OCI-LY1 (cell line): ENCODE measurements around the gene ATAD5.
"Not testable (repeated sequence)": the region's sequence is repeated elsewhere in the genome, so short reads cannot be mapped to it uniquely, and the experiment has no call there.

Source experiments
- CTCF ChIP-seq: fragments of 200-600 bp; sonication (generic), shearing (Covaris generic); IDR thresholded peaks from 2 replicates; pipeline ENCODE4 v1.5.1; 2017; ENCODE audit warnings: mild to moderate bottlenecking, antibody characterized with exemption, low read length, moderate library complexity, mixed read lengths
- EZH2 ChIP-seq: fragments of 200-600 bp; sonication (generic), shearing (Covaris generic); IDR thresholded peaks from 2 replicates; pipeline ENCODE4 v1.8.0; 2017; ENCODE audit warnings: borderline replicate concordance, mixed run types, mild to moderate bottlenecking, antibody characterized with exemption, low read length, moderate library complexity, mixed read lengths

DNA sequence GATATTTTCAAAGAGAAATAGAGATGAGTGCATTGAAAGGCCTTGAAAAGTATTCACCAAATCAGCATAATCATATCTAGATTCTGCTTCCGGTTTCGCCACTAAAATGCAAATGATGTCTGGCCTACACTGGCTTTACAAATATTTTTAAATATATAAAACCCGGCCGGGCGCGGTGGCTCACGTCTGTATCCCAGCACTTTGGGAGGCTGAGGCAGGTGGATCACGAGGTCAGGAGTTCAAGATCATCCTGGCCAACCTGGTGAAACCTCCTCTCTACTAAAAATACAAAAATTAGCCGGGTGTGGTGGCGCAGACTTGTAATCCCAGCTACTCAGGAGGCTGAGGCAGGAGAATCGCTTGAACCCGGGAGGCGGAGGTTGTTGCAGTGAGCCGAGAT is 8.8 kb upstream of the ATAD5 start:
- not testable (repeated sequence) for TF ChIP-seq EZH2, CTCF
